GM21528 (cell line): ENCODE measurements around the gene NLK.
"Not testable (repeated sequence)": the region's sequence is repeated elsewhere in the genome, so short reads cannot be mapped to it uniquely, and the experiment has no call there.

Experiments
- ATAC-seq: cut with Tn5 transposase; IDR thresholded peaks from one replicate; pipeline ENCODE4 v1.9.1; 2021; ENCODE audit warnings: mild to moderate bottlenecking, moderate library complexity; ENCODE audit not compliant: unreplicated experiment, low FRiP score

Gene NLK

GRCh38 chr17:28144019-28144418 is 101.5 kb downstream of the NLK start:
- ATAC-seq, result no peak

- no peak for ATAC-seq
Observed at GRCh38 chr17:28145348-28145747, 102.9 kb downstream of the NLK start.

- ATAC-seq, result no peak
Observed at GRCh38 chr17:28147017-28147416, 104.5 kb downstream of the NLK start.

GRCh38 chr17:28151001-28151400 is 108.5 kb downstream of the NLK start:
- ATAC-seq, result no peak

GRCh38 chr17:28154214-28154613 is 111.7 kb downstream of the NLK start:
- no peak for ATAC-seq

GRCh38 chr17:28155405-28155804 is 112.9 kb downstream of the NLK start:
- ATAC-seq, result not testable (repeated sequence)

GRCh38 chr17:28159004-28159403 is 116.5 kb downstream of the NLK start:
- no peak for ATAC-seq

GRCh38 chr17:28159924-28160323 is 117.4 kb downstream of the NLK start:
- ATAC-seq, result no peak

- no peak for ATAC-seq
Observed at GRCh38 chr17:28160610-28161009, 118.1 kb downstream of the NLK start.

GRCh38 chr17:28161311-28161710 is 118.8 kb downstream of the NLK start:
- ATAC-seq, result no peak

GRCh38 chr17:28166478-28166877 is 124.0 kb downstream of the NLK start:
- ATAC-seq, result no peak

GRCh38 chr17:28169621-28170349 is 127.3 kb downstream of the NLK start:
- no peak for ATAC-seq

GRCh38 chr17:28170771-28171170 is 128.3 kb downstream of the NLK start:
- no peak for ATAC-seq

- no peak for ATAC-seq
Observed at GRCh38 chr17:28173031-28173561, 130.6 kb downstream of the NLK start.

GRCh38 chr17:28173801-28174200 is 131.3 kb downstream of the NLK start:
- no peak for ATAC-seq

- ATAC-seq, result no peak
Observed at GRCh38 chr17:28174352-28175046, 132.0 kb downstream of the NLK start.

- no peak for ATAC-seq
Observed at GRCh38 chr17:28177351-28177750, 134.9 kb downstream of the NLK start.

- ATAC-seq, result no peak
Observed at GRCh38 chr17:28178800-28179199, 136.3 kb downstream of the NLK start.

GRCh38 chr17:28180449-28180848 is 138.0 kb downstream of the NLK start:
- ATAC-seq, result no peak

GRCh38 chr17:28181568-28181967 is 139.1 kb downstream of the NLK start:
- no peak for ATAC-seq

GRCh38 chr17:28182559-28182958 is 140.1 kb downstream of the NLK start:
- ATAC-seq, result no peak

- ATAC-seq, result no peak
Observed at GRCh38 chr17:28185658-28186057, 143.2 kb downstream of the NLK start.
